Neural cell (in vitro differentiated cells): Measurements from ENCODE around the gene CDKL1.

ENCODE experiments used
- CTCF ChIP-seq: fragments of 450-650 bp; IDR thresholded peaks from 2 replicates; pipeline ENCODE4 v1.5.1; 2014; ENCODE audit warnings: antibody characterized with exemption, mild to moderate bottlenecking, moderate library complexity; ENCODE audit not compliant: poor library complexity, severe bottlenecking
- EP300 ChIP-seq: fragments of 450-650 bp; conservative IDR thresholded peaks from 2 replicates; pipeline ENCODE4 v1.6.1; 2014; ENCODE audit warnings: antibody characterized with exemption, mild to moderate bottlenecking, moderate library complexity; ENCODE audit not compliant: poor library complexity, severe bottlenecking
- EZH2 ChIP-seq: fragments of 200-600, 300-800 bp; shearing (Covaris generic), sonication (generic); IDR thresholded peaks from 2 replicates; pipeline ENCODE4 v1.6.1; 2014; ENCODE audit warnings: antibody characterized with exemption, low read length, borderline replicate concordance, mild to moderate bottlenecking; ENCODE audit not compliant: insufficient read depth, poor library complexity, severe bottlenecking
- MXI1 ChIP-seq: fragments of 450-650 bp; conservative IDR thresholded peaks from 2 replicates; pipeline ENCODE4 v1.6.1; 2014; ENCODE audit warnings: antibody characterized with exemption, mild to moderate bottlenecking; ENCODE audit not compliant: poor library complexity, severe bottlenecking
- POLR2AphosphoS5 ChIP-seq: IDR thresholded peaks from 2 replicates; pipeline ENCODE4 v1.6.1; 2012
- RAD21 ChIP-seq: fragments of 450-650 bp; conservative IDR thresholded peaks from 2 replicates; pipeline ENCODE4 v1.6.1; 2014; ENCODE audit warnings: antibody characterized with exemption, mild to moderate bottlenecking, moderate library complexity
- REST ChIP-seq: IDR thresholded peaks from 2 replicates; pipeline ENCODE4 v1.6.1; 2012; ENCODE audit warnings: borderline replicate concordance
- SMC3 ChIP-seq: fragments of 450-650 bp; conservative IDR thresholded peaks from 2 replicates; pipeline ENCODE4 v1.6.1; 2014; ENCODE audit warnings: antibody characterized with exemption, mild to moderate bottlenecking, moderate library complexity; ENCODE audit not compliant: poor library complexity
- TAF1 ChIP-seq: IDR thresholded peaks from 2 replicates; pipeline ENCODE4 v1.6.1; 2012; ENCODE audit warnings: low read depth

DNA sequence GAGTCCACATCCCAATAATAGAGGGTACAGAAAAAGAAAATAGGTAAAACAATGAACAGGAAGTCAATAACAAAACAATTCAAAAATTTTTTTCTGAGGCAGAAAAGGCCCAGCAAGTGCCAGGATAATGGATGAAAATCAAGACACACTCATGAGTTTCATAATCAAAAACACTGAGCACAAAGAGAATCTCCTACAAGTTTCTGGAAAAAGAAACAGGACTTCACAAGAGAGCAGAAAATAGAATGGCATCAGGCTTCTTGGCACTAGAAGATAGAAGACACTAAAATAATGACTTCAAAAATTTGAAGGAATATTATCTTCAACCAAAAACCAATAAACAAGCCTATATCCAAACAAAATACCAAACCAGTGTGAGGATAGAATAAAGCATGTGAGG, 47.7 kb downstream of the CDKL1 start:
- TF ChIP-seq RAD21 (no peak), CTCF (no peak), EZH2 (no peak), POLR2AphosphoS5 (no peak), MXI1 (no peak), TAF1 (no peak), EP300 (no peak), REST (no peak), SMC3 (no peak)
